GM12892 (cell line): Measurements from ENCODE around the gene RBBP8.

Source experiments
- POLR2A ChIP-seq: IDR thresholded peaks from 2 replicates; pipeline ENCODE4 v1.6.1; 2011; ENCODE audit warnings: low read depth, low read length, control low read depth
- POLR2AphosphoS5 ChIP-seq: IDR thresholded peaks from 2 replicates; pipeline ENCODE4 v1.6.1; 2011; ENCODE audit warnings: low read depth, low read length, control low read depth
- TAF1 ChIP-seq: IDR thresholded peaks from 2 replicates; pipeline ENCODE4 v1.6.1; 2011; ENCODE audit warnings: low read depth, mild to moderate bottlenecking, control low read depth, low read length, borderline replicate concordance

DNA sequence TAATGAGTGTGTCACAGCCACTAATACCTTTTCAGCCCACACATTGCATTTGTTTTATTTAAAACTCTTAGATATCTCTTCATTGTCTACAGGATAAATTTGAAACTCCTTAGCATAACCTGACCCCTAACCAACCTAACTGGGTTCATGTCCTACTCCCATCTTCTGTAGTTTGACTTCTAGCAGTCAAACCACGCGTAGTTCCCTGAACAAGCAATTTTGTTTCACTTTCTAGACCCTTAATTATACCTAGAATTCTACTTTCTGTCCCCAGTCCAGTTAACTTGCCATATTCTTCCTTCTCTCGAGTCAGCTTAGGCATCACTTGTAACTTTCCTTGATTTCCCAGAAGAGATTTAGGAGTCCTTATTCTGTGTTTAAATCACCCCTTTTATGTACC lies 55.1 kb downstream of the RBBP8 start:
- no peak for TF ChIP-seq POLR2A
- no peak for TF ChIP-seq POLR2AphosphoS5
- TF ChIP-seq TAF1, result no peak
